ENCODE data around the gene ATXN10. TPM values are rescaled to one million over a fixed set of nuclear protein-coding genes. Genes with fewer than 3 reads are reported as not detected.

The ATXN10 gene
- total RNA-seq, 1 donor from 2014 or later = 117 TPM

GRCh38 chr22:45631841-45632238, 39.8 kb upstream of the ATXN10 start:
- H3K4me3 Mint-ChIP-seq (ENCODE audit: unreplicated experiment) = no peak overlapping the region
- no peaks in the 10 kb centered on the region for H3K9me3 Mint-ChIP-seq (ENCODE audit: low read depth)
- DNase-seq (ENCODE audit: low spot score) = peak; percentile 17
- peaks cover 3% of the 10 kb centered on the region for H3K36me3 Mint-ChIP-seq (ENCODE audit: low read depth)
- H3K4me1 Mint-ChIP-seq (ENCODE audit: low read depth) = peaks cover 10% of the 10 kb centered on the region
- peaks cover 37% of the 10 kb centered on the region for H3K27me3 Mint-ChIP-seq (ENCODE audit: low read depth)
- TF ChIP-seq, protein P1, sequence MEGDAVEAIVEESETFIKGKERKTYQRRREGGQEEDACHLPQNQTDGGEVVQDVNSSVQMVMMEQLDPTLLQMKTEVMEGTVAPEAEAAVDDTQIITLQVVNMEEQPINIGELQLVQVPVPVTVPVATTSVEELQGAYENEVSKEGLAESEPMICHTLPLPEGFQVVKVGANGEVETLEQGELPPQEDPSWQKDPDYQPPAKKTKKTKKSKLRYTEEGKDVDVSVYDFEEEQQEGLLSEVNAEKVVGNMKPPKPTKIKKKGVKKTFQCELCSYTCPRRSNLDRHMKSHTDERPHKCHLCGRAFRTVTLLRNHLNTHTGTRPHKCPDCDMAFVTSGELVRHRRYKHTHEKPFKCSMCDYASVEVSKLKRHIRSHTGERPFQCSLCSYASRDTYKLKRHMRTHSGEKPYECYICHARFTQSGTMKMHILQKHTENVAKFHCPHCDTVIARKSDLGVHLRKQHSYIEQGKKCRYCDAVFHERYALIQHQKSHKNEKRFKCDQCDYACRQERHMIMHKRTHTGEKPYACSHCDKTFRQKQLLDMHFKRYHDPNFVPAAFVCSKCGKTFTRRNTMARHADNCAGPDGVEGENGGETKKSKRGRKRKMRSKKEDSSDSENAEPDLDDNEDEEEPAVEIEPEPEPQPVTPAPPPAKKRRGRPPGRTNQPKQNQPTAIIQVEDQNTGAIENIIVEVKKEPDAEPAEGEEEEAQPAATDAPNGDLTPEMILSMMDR (IDR thresholded peaks at IDR 0.05) = no peak
- no peak overlapping the region for H3K27ac Mint-ChIP-seq (ENCODE audit: unreplicated experiment)

- Mint-ChIP-seq H3K9me3 (ENCODE audit: low read depth) (no peaks in the 10 kb centered on the region), H3K36me3 (ENCODE audit: low read depth) (peaks cover 4% of the 10 kb centered on the region), H3K4me3 (ENCODE audit: unreplicated experiment) (peak overlapping the region; percentile 33), H3K27me3 (ENCODE audit: low read depth) (peaks cover 39% of the 10 kb centered on the region), H3K27ac (ENCODE audit: unreplicated experiment) (no peak overlapping the region), H3K4me1 (ENCODE audit: low read depth) (peaks cover 5% of the 10 kb centered on the region)
- TF ChIP-seq, protein P1 (IDR thresholded peaks at IDR 0.05) = no peak
- peak; percentile 35 for DNase-seq (ENCODE audit: low spot score)
Observed at GRCh38 chr22:45632791-45633515, 38.7 kb upstream of the ATXN10 start.

GRCh38 chr22:45636683-45637082, 35.0 kb upstream of the ATXN10 start:
- Mint-ChIP-seq H3K27ac (ENCODE audit: unreplicated experiment) (no peak overlapping the region), H3K9me3 (ENCODE audit: low read depth) (no peaks in the 10 kb centered on the region), H3K4me1 (ENCODE audit: low read depth) (peaks cover 10% of the 10 kb centered on the region), H3K4me3 (ENCODE audit: unreplicated experiment) (no peak overlapping the region), H3K36me3 (ENCODE audit: low read depth) (peaks cover 2% of the 10 kb centered on the region), H3K27me3 (ENCODE audit: low read depth) (peaks cover 36% of the 10 kb centered on the region)
- TF ChIP-seq, protein P1 (IDR thresholded peaks at IDR 0.05) = no peak
- DNase-seq (ENCODE audit: low spot score) = no peak

GRCh38 chr22:45638197-45638596, 33.4 kb upstream of the ATXN10 start:
- Mint-ChIP-seq H3K4me1 (ENCODE audit: low read depth) (peaks cover 5% of the 10 kb centered on the region), H3K27ac (ENCODE audit: unreplicated experiment) (no peak overlapping the region), H3K4me3 (ENCODE audit: unreplicated experiment) (no peak overlapping the region), H3K27me3 (ENCODE audit: low read depth) (peaks cover 30% of the 10 kb centered on the region), H3K36me3 (ENCODE audit: low read depth) (peaks cover 2% of the 10 kb centered on the region), H3K9me3 (ENCODE audit: low read depth) (no peaks in the 10 kb centered on the region)
- no peak for DNase-seq (ENCODE audit: low spot score)
- TF ChIP-seq, protein P1 (IDR thresholded peaks at IDR 0.05) = no peak

DNA sequence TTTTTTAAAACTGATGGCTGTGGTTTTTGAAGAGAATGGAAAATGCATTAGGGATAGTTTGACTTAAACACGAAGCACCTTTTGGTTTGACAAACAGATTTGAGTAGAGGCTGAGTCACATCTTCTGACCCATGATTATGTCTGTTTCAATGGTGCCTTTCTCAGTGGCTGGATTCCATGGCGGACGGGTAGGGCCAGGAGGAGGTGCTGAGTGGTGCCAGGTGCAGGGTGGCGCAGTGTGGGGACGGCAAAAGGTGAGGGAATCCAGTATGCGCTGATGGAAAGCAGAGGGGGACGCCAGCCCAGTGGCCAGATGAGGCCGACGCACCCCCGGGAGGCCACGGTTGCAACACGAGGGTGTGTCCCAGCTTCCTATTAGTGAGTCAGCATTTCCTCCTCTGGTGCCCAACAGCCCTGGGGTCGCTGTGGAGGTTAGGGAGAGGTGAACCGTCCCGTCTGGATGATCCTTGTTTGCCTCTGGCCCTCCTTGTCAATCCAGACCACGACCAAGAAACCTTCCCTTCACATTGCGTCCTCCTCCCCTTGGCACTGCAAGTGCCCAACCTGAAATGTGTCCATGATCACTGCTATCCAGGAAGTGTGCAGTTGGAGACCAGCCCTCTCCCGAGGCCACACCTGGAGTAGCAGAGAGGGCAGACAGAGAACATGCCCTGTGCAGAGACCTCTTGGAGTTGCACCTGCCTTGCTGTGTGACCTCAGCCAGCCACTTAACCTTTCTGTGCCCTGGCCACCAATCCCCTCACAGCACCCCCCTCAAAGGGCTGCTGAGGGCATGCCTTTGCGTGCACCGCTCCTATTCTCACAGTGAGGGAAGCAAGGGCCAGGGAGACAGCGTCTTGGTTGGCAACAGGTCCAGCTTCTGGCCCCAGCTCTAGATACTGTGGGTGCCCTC, 32.5 kb upstream of the ATXN10 start:
- H3K4me1 Mint-ChIP-seq (ENCODE audit: low read depth) = peaks cover 5% of the 10 kb centered on the region
- H3K27ac Mint-ChIP-seq (ENCODE audit: unreplicated experiment) = no peak overlapping the region
- H3K4me3 Mint-ChIP-seq (ENCODE audit: unreplicated experiment) = no peak overlapping the region
- TF ChIP-seq, protein P1 (IDR thresholded peaks at IDR 0.05) = no peak
- no peaks in the 10 kb centered on the region for H3K9me3 Mint-ChIP-seq (ENCODE audit: low read depth)
- H3K36me3 Mint-ChIP-seq (ENCODE audit: low read depth) = peaks cover 2% of the 10 kb centered on the region
- peaks cover 21% of the 10 kb centered on the region for H3K27me3 Mint-ChIP-seq (ENCODE audit: low read depth)
- DNase-seq (ENCODE audit: low spot score) = no peak
